Fibroblast of lung (primary cell): ENCODE data around the gene KREMEN1. TPM values are rescaled to one million over a fixed set of nuclear protein-coding genes. Genes with fewer than 3 reads are reported as not detected.

Experiments used
- DNase-seq, 2 donors: peaks; one replicate each; pipeline versions ENCODE4 v3.0.0 to v3.0.0-alpha.2; 2010; ENCODE audit warnings: low read depth in 2 of 2
- H2AFZ ChIP-seq: 2 replicates; pipeline ENCODE4 v1.5.1; 2012; ENCODE audit warnings: low read length, control low read depth, inconsistent platforms
- H3K27ac ChIP-seq: 2 replicates; pipeline ENCODE4 v1.5.1; 2011; ENCODE audit warnings: low read length, control low read depth; ENCODE audit not compliant: insufficient read depth
- H3K27me3 ChIP-seq: 2 replicates; pipeline ENCODE4 v1.5.1; 2011; ENCODE audit warnings: mild to moderate bottlenecking, low read length; ENCODE audit not compliant: control insufficient read depth, insufficient read depth
- H3K36me3 ChIP-seq: 2 replicates; pipeline ENCODE4 v1.5.1; 2011; ENCODE audit warnings: low read length; ENCODE audit not compliant: control insufficient read depth, insufficient read depth
- H3K4me1 ChIP-seq: 2 replicates; pipeline ENCODE4 v1.5.1; 2011; ENCODE audit warnings: low read length; ENCODE audit not compliant: control insufficient read depth, insufficient read depth; ENCODE audit errors: extremely low read depth
- H3K4me2 ChIP-seq: 2 replicates; pipeline ENCODE4 v1.5.1; 2011; ENCODE audit warnings: low read length, control low read depth; ENCODE audit not compliant: insufficient read depth; ENCODE audit errors: extremely low read depth
- H3K4me3 ChIP-seq, 4 experiments: fragments of 200-600 bp in 1 of 4; sonication (generic) in 1 of 4; replicated peaks in 1 of 4; 2 replicates each; pipeline ENCODE4 v1.5.1; 2011 to 2016; ENCODE audit warnings: low read length in 4 of 4, low read depth in 3 of 4, mild to moderate bottlenecking in 3 of 4, control low read depth in 2 of 4, inconsistent platforms in 1 of 4, mixed read lengths in 1 of 4; ENCODE audit not compliant: insufficient read depth in 1 of 4; ENCODE audit errors: control extremely low read depth in 1 of 4
- H3K79me2 ChIP-seq: 2 replicates; pipeline ENCODE4 v1.5.1; 2012; ENCODE audit warnings: mild to moderate bottlenecking, low read length, inconsistent platforms; ENCODE audit not compliant: control insufficient read depth, insufficient read depth
- H3K9ac ChIP-seq: 2 replicates; pipeline ENCODE4 v1.5.1; 2011; ENCODE audit warnings: mild to moderate bottlenecking, low read length, control low read depth; ENCODE audit not compliant: insufficient read depth
- H3K9me3 ChIP-seq: 2 replicates; pipeline ENCODE4 v1.5.1; 2012; ENCODE audit warnings: low read depth, low read length; ENCODE audit not compliant: control insufficient read depth, insufficient read depth
- H4K20me1 ChIP-seq: 2 replicates; pipeline ENCODE4 v1.5.1; 2011; ENCODE audit warnings: low read length; ENCODE audit not compliant: control insufficient read depth, insufficient read depth; ENCODE audit errors: extremely low read depth
- EZH2 ChIP-seq: IDR thresholded peaks from 2 replicates; pipeline ENCODE4 v1.5.1; 2012; ENCODE audit warnings: low read length, control low read depth, mild to moderate bottlenecking; ENCODE audit errors: missing control alignments
- polyA plus RNA-seq, 2 donors: library from polyadenylated mRNA; depleted of rRNA in 1 of 2; stranded (reverse) in 1 of 2; unstranded in 1 of 2; fragments of >200 nt; gene quantifications; 2 replicates each; pipeline ENCODE4 v1.2.1, GENCODE V29; 2011 to 2012; ENCODE audit warnings: missing spikeins in 1 of 2
- total RNA-seq: library from RNA; depleted of rRNA; stranded (reverse); fragments of >200 nt; gene quantifications from 2 replicates; pipeline ENCODE4 v1.2.1, GENCODE V29; 2014
- TF ChIP-seq, protein P1 (sequence below), 2 donors: IDR thresholded peaks in 1 of 2; conservative IDR thresholded peaks in 1 of 2; 1 replicate in 1 of 2; 2 replicates in 1 of 2; pipeline ENCODE4 v1.5.1; 2011 to 2012; ENCODE audit warnings: low read length in 2 of 2, control low read depth in 1 of 2, inconsistent platforms in 1 of 2, low read depth in 1 of 2, mild to moderate bottlenecking in 1 of 2

Gene KREMEN1
- total and polyA plus RNA-seq, 2 donors (not counting 1 experiment from before 2014, with no cell fraction given) = 7.0 to 12.9 TPM

DNA sequence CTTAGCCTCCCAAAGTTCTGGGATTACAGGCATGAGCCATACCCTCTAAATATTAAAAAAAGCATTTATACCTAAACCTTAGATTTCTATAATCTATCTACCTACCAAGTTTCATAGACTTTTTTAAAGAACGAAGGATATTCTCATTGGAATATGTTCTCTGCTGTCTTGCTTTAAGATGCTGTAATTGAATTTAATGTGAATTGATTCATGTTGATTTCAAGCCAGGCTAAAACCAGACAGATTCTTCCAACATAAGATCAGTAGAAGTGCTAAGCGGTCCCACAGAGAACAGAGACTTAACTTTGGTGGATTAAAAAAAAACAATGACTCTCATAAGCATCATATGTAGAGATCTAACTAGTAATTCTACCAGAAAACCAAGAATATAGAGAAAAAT, 14.2 kb downstream of the KREMEN1 start:
- Histone ChIP-seq H4K20me1 (no peaks in the 10 kb centered on the region), H3K9ac (no peak overlapping the region), H3K79me2 (no peaks in the 10 kb centered on the region), H3K27ac (no peak overlapping the region), H3K4me3 (no peak overlapping the region), H3K36me3 (no peaks in the 10 kb centered on the region), H3K4me2 (no peak overlapping the region), H3K4me1 (peaks cover 3% of the 10 kb centered on the region), H2AFZ (no peak overlapping the region), H3K27me3 (no peaks in the 10 kb centered on the region), H3K9me3 (no peaks in the 10 kb centered on the region)
- DNase-seq = no peak
- no peak for TF ChIP-seq EZH2
- TF ChIP-seq, protein P1, sequence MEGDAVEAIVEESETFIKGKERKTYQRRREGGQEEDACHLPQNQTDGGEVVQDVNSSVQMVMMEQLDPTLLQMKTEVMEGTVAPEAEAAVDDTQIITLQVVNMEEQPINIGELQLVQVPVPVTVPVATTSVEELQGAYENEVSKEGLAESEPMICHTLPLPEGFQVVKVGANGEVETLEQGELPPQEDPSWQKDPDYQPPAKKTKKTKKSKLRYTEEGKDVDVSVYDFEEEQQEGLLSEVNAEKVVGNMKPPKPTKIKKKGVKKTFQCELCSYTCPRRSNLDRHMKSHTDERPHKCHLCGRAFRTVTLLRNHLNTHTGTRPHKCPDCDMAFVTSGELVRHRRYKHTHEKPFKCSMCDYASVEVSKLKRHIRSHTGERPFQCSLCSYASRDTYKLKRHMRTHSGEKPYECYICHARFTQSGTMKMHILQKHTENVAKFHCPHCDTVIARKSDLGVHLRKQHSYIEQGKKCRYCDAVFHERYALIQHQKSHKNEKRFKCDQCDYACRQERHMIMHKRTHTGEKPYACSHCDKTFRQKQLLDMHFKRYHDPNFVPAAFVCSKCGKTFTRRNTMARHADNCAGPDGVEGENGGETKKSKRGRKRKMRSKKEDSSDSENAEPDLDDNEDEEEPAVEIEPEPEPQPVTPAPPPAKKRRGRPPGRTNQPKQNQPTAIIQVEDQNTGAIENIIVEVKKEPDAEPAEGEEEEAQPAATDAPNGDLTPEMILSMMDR (conservative IDR thresholded peaks at IDR 0.05 in 1 of 2, IDR thresholded peaks at IDR 0.05 in 1 of 2; ENCODE audit: low read depth in 1 of 2, low read length in 2 of 2) = no peak

DNA sequence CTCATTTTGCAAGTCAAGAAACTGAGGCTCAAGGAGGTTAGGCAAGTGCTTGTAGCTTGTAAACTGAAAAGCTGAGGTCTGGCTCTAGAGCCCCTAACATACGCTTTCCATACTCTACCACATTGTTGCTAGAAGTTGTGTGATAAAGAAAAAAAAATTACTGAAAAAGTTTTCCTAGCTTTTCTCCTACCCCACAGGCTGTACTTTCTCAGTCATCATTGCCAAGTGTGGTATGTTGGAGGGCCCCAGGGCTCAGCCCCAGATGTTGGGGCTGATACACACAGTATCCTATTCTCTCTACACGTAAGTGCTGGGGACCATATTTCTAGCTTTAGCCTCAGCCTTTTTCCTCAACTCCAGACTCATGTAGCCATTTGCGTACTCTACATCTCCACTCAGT, 16.0 kb downstream of the KREMEN1 start:
- H2AFZ ChIP-seq = no peak overlapping the region
- no peak overlapping the region for H3K4me3 ChIP-seq
- TF ChIP-seq, protein P1 (conservative IDR thresholded peaks at IDR 0.05 in 1 of 2, IDR thresholded peaks at IDR 0.05 in 1 of 2; ENCODE audit: low read depth in 1 of 2, low read length in 2 of 2) = no peak
- TF ChIP-seq EZH2 = no peak
- H3K79me2 ChIP-seq = no peaks in the 10 kb centered on the region
- no peak overlapping the region for H3K4me2 ChIP-seq
- no peak overlapping the region for H3K27ac ChIP-seq
- H4K20me1 ChIP-seq = no peaks in the 10 kb centered on the region
- H3K27me3 ChIP-seq = no peaks in the 10 kb centered on the region
- DNase-seq = no peak
- no peaks in the 10 kb centered on the region for H3K9me3 ChIP-seq
- H3K36me3 ChIP-seq = no peaks in the 10 kb centered on the region
- H3K9ac ChIP-seq = no peak overlapping the region
- H3K4me1 ChIP-seq = peaks cover 5% of the 10 kb centered on the region

DNA sequence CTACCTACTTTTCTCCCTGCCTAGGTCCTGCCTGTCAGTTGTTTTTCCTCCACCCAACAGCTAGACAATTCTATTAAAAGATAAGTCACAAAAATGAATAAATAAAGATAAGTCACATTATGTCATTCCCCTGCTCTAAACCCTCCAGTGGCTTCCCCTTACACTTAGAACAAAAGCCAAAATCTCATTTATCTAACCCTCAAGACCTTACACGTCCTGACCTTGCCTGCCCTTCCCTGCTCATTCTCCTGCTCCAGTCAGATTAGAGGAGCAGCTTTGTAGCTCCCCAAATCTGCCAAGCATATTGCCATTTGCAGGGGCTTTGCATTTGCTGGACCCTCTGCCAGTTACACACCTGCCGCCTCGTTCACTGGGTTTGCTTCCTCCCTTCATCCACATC, 16.7 kb downstream of the KREMEN1 start:
- Histone ChIP-seq H3K4me1 (peaks cover 3% of the 10 kb centered on the region), H4K20me1 (no peaks in the 10 kb centered on the region), H2AFZ (no peak overlapping the region), H3K27me3 (no peaks in the 10 kb centered on the region), H3K4me3 (no peak overlapping the region), H3K36me3 (no peaks in the 10 kb centered on the region), H3K9me3 (no peaks in the 10 kb centered on the region), H3K27ac (no peak overlapping the region), H3K79me2 (no peaks in the 10 kb centered on the region), H3K9ac (no peak overlapping the region), H3K4me2 (no peak overlapping the region)
- no peak for DNase-seq
- no peak for TF ChIP-seq EZH2
- TF ChIP-seq, protein P1 (conservative IDR thresholded peaks at IDR 0.05 in 1 of 2, IDR thresholded peaks at IDR 0.05 in 1 of 2; ENCODE audit: low read depth in 1 of 2, low read length in 2 of 2) = no peak
